ENCODE results near the gene CLPTM1L.
"Not testable (repeated sequence)": the region's sequence is repeated elsewhere in the genome, so short reads cannot be mapped to it uniquely, and the experiment has no call there.

Gene CLPTM1L

GRCh38 chr5:1289559-1289958, 55.3 kb downstream of the CLPTM1L start:
- DNase-seq (ENCODE audit: low read depth), result not testable (repeated sequence)

GRCh38 chr5:1288439-1289335, 56.2 kb downstream of the CLPTM1L start:
- DNase-seq (ENCODE audit: low read depth), result no peak

GRCh38 chr5:1285883-1286291, 59.0 kb downstream of the CLPTM1L start:
- no peak for DNase-seq (ENCODE audit: low read depth)

- no peak for DNase-seq (ENCODE audit: low read depth)
These were observed 59.8 kb downstream of the CLPTM1L start for GRCh38 chr5:1285141-1285540.

- not testable (repeated sequence) for DNase-seq (ENCODE audit: low read depth)
These were observed 60.4 kb downstream of the CLPTM1L start for GRCh38 chr5:1284336-1284970.

GRCh38 chr5:1283729-1284041, 61.2 kb downstream of the CLPTM1L start:
- DNase-seq (ENCODE audit: low read depth), result not testable (repeated sequence)

GRCh38 chr5:1282993-1283728, 61.7 kb downstream of the CLPTM1L start:
- not testable (repeated sequence) for DNase-seq (ENCODE audit: low read depth)

- no peak for DNase-seq (ENCODE audit: low read depth)
These were observed 62.5 kb downstream of the CLPTM1L start for GRCh38 chr5:1282131-1282992.

- no peak for DNase-seq (ENCODE audit: low read depth)
These were observed 63.6 kb downstream of the CLPTM1L start for GRCh38 chr5:1281038-1281882.

- no peak for DNase-seq (ENCODE audit: low read depth)
These were observed 64.5 kb downstream of the CLPTM1L start for GRCh38 chr5:1280177-1281037.

GRCh38 chr5:1279443-1280151, 65.3 kb downstream of the CLPTM1L start:
- no peak for DNase-seq (ENCODE audit: low read depth)

- no peak for DNase-seq (ENCODE audit: low read depth)
These were observed 66.0 kb downstream of the CLPTM1L start for GRCh38 chr5:1278656-1279442.

- no peak for DNase-seq (ENCODE audit: low read depth)
These were observed 66.7 kb downstream of the CLPTM1L start for GRCh38 chr5:1278216-1278615.

GRCh38 chr5:1277781-1278180, 67.1 kb downstream of the CLPTM1L start:
- DNase-seq (ENCODE audit: low read depth), result no peak

GRCh38 chr5:1277331-1277730, 67.6 kb downstream of the CLPTM1L start:
- no peak for DNase-seq (ENCODE audit: low read depth)

GRCh38 chr5:1276930-1277329, 68.0 kb downstream of the CLPTM1L start:
- no peak for DNase-seq (ENCODE audit: low read depth)

- DNase-seq (ENCODE audit: low read depth), result not testable (repeated sequence)
These were observed 69.2 kb downstream of the CLPTM1L start for GRCh38 chr5:1275397-1276391.

Data from GM04504 (cell line).